Upper lobe of right lung (tissue), 1 donor: ENCODE results near the gene SUN2. TPM values are rescaled to one million over a fixed set of nuclear protein-coding genes. Genes with fewer than 3 reads are reported as not detected.

ENCODE experiments used
- ATAC-seq: fragments of 200-7000 bp; cut with Tn5 transposase; one replicate; pipeline ENCODE4 v1.9.1; 2020; ENCODE audit warnings: mild to moderate bottlenecking, moderate library complexity
- DNase-seq: peaks from one replicate; pipeline ENCODE4 v3.0.0-alpha.2; 2020
- H3K27ac ChIP-seq: fragments of 200-600 bp; one replicate; pipeline ENCODE4 v1.8.0; 2022
- H3K27me3 ChIP-seq: fragments of 200-600 bp; one replicate; pipeline ENCODE4 v1.8.0; 2022; ENCODE audit warnings: mild to moderate bottlenecking
- H3K36me3 ChIP-seq: fragments of 200-600 bp; one replicate; pipeline ENCODE4 v1.8.0; 2022
- H3K4me1 ChIP-seq: fragments of 200-600 bp; one replicate; pipeline ENCODE4 v1.8.0; 2022
- H3K4me3 ChIP-seq: fragments of 200-600 bp; one replicate; pipeline ENCODE4 v1.8.0; 2022; ENCODE audit warnings: mild to moderate bottlenecking
- H3K9me3 ChIP-seq: fragments of 200-600 bp; one replicate; pipeline ENCODE4 v1.8.0; 2022
- CTCF ChIP-seq: fragments of 200-600 bp; IDR thresholded peaks from one replicate; pipeline ENCODE4 v1.8.0; 2022; ENCODE audit warnings: antibody characterized with exemption
- intact Hi-C: fragments of 100-400 bp; cut with DNase I; formaldehyde crosslinking; loops from one replicate; pipeline ENCODE4 v1.11.0; 2022
- total RNA-seq: library from RNA; stranded (reverse); fragmentation: NEBNext Ultra II Directional; extraction: Animal tissue kit (Norgen Biotek cat#: 25700); gene quantifications from one replicate; pipeline ENCODE4 v1.2.1, GENCODE V29; 2021
- donor health status: DM: no; HTN: yes; CAD: no; lungs with severe emphysema.

Gene SUN2
- total RNA-seq, 1 donor from 2014 or later = 242 TPM

DNA sequence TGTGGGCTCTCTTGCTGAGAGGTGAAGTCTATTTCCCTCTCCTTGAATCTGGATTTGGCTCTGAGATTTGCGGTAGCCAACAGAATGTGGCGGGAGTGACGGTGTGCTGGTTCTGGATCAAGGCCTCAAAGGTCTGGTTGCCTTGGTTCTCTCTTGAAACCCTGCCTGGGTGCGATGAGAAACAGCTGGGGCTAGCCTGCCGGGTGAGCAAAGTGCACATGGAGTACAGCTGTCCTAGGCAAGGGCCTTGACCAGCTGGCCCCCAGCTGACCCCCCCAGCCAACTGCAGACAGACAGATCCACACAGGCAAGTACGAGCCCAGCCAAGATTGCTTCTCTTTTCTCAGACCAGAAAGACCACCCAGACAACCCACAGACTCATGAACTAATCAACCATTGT, 10.8 kb downstream of the SUN2 start:
- no peak for TF ChIP-seq CTCF
- no peaks in the 10 kb centered on the region for H3K9me3 ChIP-seq
- ATAC-seq (no peak), DNase-seq (no peak)
- H3K4me3 ChIP-seq = no peak overlapping the region
- H3K27me3 ChIP-seq = no peaks in the 10 kb centered on the region
- no peak overlapping the region for H3K27ac ChIP-seq
- H3K4me1 ChIP-seq = no peaks in the 10 kb centered on the region
- intact Hi-C loops = no loop called here
- H3K36me3 ChIP-seq = peaks cover 100% of the 10 kb centered on the region

DNA sequence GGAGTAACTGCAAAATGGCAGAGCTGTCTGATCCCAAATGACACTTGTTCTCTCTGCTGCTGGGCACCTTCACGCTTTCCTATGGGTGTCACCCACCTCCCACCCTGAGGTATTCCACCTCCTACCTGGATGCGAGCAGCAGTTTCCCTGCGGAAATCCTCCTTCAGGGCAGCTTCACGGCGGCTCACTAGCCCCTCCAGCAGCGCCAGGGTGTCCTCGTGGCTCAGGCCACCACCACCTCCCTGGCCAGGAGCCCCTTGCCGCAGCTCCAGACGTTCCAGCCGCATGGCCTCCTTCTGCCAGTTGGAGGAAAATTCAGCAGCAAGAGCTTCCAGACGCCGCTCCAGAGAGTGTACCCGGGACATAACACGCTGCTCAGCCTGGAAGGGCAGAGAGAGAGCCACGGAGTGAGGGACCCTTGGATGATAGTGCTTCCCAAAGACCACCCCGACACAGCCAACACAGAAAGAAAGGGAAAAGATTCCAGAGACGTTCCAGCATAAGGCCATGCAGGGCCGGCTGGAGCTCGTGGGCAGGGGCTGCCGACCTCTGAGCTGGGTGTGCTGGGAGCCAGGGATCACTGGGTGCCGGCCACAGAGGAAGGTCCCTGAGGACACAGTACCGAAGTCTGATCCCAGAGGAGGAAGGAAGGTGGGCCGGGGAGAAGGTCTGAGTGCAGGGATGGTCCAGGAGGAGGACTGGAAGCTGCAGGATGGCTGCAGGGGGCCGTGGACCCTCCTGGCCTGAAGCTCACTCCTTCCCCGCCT, 13.4 kb downstream of the SUN2 start:
- H3K27ac ChIP-seq = no peak overlapping the region
- H3K36me3 ChIP-seq = peaks cover 100% of the 10 kb centered on the region
- no peak overlapping the region for H3K4me3 ChIP-seq
- DNase-seq = no peak
- TF ChIP-seq CTCF = no peak
- no peak for ATAC-seq
- H3K27me3 ChIP-seq = no peaks in the 10 kb centered on the region
- intact Hi-C loops = no loop called here
- no peaks in the 10 kb centered on the region for H3K4me1 ChIP-seq
- no peaks in the 10 kb centered on the region for H3K9me3 ChIP-seq

DNA sequence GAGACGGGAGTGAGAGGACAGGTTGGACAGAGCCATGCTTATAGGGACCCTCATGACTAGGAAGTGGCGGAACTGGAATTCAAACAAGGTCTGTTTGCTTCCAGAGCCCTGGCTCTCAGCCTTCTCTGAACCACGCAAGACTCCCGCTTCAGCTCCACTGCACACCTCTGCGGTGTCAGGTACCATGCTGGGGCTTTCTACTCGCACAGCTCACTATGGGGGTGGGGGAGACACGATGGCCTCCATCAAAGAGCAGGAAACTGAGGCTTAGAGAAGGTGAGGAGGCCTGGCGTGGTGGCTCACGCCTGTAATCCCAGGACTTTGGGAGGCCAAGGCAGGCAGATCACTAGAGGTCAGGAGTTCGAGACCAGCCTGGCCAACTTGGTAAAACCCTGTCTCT, 14.2 kb downstream of the SUN2 start:
- H3K27me3 ChIP-seq = no peaks in the 10 kb centered on the region
- no peaks in the 10 kb centered on the region for H3K9me3 ChIP-seq
- TF ChIP-seq CTCF = no peak
- intact Hi-C loops = no loop called here
- ATAC-seq (no peak), DNase-seq (no peak)
- no peak overlapping the region for H3K27ac ChIP-seq
- peaks cover 100% of the 10 kb centered on the region for H3K36me3 ChIP-seq
- no peaks in the 10 kb centered on the region for H3K4me1 ChIP-seq
- no peak overlapping the region for H3K4me3 ChIP-seq

DNA sequence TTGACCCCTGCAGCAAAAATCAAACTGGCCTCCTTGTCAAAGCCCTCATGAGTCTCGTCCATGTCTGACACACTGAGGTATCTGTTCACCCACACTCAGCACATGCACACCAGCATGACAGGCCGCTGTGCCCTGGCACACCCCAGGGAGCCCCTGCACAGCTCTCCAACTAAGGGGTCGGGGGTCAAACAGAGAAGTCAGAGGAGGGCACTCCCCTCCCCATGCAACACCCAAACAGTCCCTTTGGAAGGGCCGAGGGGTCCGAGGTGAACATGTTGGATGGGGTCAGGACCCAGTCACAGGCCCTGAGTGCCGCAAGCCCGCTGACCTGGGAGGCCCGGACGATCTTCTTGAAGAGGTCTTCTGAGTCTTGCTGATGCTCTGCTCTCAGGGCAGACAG, 14.6 kb downstream of the SUN2 start:
- intact Hi-C loops = no loop called here
- no peak for DNase-seq
- ATAC-seq = no peak
- no peak for TF ChIP-seq CTCF
- H3K36me3 ChIP-seq = peaks cover 100% of the 10 kb centered on the region
- no peak overlapping the region for H3K4me3 ChIP-seq
- no peaks in the 10 kb centered on the region for H3K27me3 ChIP-seq
- no peaks in the 10 kb centered on the region for H3K4me1 ChIP-seq
- no peaks in the 10 kb centered on the region for H3K9me3 ChIP-seq
- H3K27ac ChIP-seq = no peak overlapping the region

GRCh38 chr22:38740754-38741153, 15.0 kb downstream of the SUN2 start:
- Histone ChIP-seq H3K4me3 (no peak overlapping the region), H3K27me3 (no peaks in the 10 kb centered on the region), H3K27ac (no peak overlapping the region), H3K4me1 (no peaks in the 10 kb centered on the region), H3K9me3 (no peaks in the 10 kb centered on the region), H3K36me3 (peaks cover 100% of the 10 kb centered on the region)
- no peak for ATAC-seq
- no peak for DNase-seq
- intact Hi-C loops = no loop called here
- TF ChIP-seq CTCF = no peak
